ENCODE measurements around the gene SLC25A17. TPM values are rescaled to one million over a fixed set of nuclear protein-coding genes. Genes with fewer than 3 reads are reported as not detected.
A peak's percentile ranks its signal among the peaks of the same experiment; 100 is the strongest.

The SLC25A17 gene
- total and polyA plus RNA-seq, 2 donors from 2014 or later = 15.3 to 23.8 TPM

DNA sequence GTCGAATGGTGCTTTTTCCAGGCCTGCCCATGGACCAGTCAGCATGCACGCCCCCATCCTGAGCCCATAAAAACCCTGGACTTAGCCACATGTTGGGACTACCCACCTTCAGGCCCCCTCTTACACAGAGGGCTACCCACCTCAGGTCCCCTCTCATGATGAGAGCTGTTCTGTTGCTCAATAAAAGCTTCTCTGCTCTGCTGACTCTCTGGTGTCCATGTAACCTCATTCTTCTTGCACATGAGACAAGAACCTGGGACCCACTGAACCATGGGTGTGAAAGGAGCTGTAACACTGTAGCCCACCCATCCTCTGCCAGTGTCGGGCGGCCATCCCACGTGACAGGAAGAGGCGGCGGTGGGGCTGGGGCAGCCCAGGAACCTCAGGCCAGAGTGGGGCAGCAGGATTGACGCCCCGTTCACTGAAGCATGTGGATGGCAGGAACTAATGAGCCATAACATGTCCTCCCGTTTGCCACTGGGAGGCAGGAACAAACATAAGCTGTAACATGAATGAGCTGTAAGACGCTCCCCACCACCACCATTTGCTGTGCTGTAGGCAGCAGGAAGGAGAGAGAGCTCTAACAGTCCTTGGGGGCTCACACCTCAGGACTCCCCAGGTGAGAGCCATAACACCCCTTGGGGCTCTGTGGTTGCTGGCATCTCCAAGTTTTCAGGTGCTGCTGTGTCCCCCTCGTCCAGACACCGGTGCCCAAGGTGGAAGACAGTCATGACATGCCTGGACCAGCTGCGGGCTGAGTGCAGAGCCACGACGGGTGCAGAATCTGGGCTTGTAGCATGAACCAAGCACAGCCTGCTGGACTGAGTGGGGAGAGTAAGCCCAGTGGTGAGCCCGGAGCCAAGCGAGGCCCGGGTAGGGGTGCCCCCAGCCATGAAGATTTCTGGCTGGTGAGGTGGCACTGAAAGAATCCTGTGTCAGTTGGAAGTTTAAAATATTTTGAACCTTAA is 70.5 kb downstream of the SLC25A17 start:
- intact Hi-C loops (cut with DNase I) = no loop called here
- TF ChIP-seq, protein P1, sequence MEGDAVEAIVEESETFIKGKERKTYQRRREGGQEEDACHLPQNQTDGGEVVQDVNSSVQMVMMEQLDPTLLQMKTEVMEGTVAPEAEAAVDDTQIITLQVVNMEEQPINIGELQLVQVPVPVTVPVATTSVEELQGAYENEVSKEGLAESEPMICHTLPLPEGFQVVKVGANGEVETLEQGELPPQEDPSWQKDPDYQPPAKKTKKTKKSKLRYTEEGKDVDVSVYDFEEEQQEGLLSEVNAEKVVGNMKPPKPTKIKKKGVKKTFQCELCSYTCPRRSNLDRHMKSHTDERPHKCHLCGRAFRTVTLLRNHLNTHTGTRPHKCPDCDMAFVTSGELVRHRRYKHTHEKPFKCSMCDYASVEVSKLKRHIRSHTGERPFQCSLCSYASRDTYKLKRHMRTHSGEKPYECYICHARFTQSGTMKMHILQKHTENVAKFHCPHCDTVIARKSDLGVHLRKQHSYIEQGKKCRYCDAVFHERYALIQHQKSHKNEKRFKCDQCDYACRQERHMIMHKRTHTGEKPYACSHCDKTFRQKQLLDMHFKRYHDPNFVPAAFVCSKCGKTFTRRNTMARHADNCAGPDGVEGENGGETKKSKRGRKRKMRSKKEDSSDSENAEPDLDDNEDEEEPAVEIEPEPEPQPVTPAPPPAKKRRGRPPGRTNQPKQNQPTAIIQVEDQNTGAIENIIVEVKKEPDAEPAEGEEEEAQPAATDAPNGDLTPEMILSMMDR (IDR thresholded peaks at IDR 0.05; ENCODE audit: borderline replicate concordance, extremely low read depth, insufficient read depth) = no peak
- Histone ChIP-seq H3K9me3 (ENCODE audit: control insufficient read depth in 2 of 3, insufficient read depth in 1 of 3, low read length in 3 of 3) (peaks cover 0 to 9% (median 0%) of the 10 kb centered on the region in 3 donors), H3K4me3 (ENCODE audit: low read length in 3 of 3) (no peak overlapping the region), H3K27me3 (ENCODE audit: control insufficient read depth, insufficient read depth, low read length) (no peaks in the 10 kb centered on the region), H3K9ac (ENCODE audit: low read length in 3 of 3) (no peak overlapping the region), H3K4me1 (ENCODE audit: control insufficient read depth in 2 of 3, insufficient read depth in 2 of 3, low read depth in 1 of 3, low read length in 3 of 3) (no peaks in the 10 kb centered on the region), H3K36me3 (ENCODE audit: control insufficient read depth in 2 of 3, insufficient read depth in 3 of 3, low read length in 3 of 3) (no peaks in the 10 kb centered on the region), H3K27ac (ENCODE audit: low read depth in 2 of 2, low read length in 2 of 2) (no peak overlapping the region)
- FAIRE-seq = no peak
- DNase-seq = peak in 4 of 5 donors; percentile 74 to 82 (median 76)

DNA sequence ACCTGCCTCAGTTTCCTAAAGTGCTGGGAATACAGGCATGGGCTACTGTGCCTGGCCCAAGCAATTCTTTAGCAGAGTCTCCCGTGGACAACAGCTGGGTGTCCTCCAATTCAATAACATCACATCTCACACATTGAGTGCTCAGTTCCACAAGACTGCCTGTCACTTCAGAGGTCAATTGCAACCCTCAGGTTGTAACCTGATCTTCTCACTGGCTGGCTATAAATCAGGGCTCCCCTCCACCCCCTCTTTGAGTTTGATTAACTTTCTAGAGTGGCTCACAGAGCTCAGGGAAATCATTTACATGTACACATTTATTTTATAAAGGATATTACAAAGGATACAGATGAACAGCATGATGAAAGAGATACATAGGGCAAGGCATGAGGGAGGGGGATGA is 71.8 kb downstream of the SLC25A17 start:
- intact Hi-C loops (cut with DNase I) = no loop called here
- Histone ChIP-seq H3K9me3 (ENCODE audit: control insufficient read depth in 2 of 3, insufficient read depth in 1 of 3, low read length in 3 of 3) (peaks cover 0 to 9% (median 0%) of the 10 kb centered on the region in 3 donors), H3K27me3 (ENCODE audit: control insufficient read depth, insufficient read depth, low read length) (no peaks in the 10 kb centered on the region), H3K4me3 (ENCODE audit: low read length in 3 of 3) (no peak overlapping the region), H3K4me1 (ENCODE audit: control insufficient read depth in 2 of 3, insufficient read depth in 2 of 3, low read depth in 1 of 3, low read length in 3 of 3) (no peaks in the 10 kb centered on the region), H3K36me3 (ENCODE audit: control insufficient read depth in 2 of 3, insufficient read depth in 3 of 3, low read length in 3 of 3) (no peaks in the 10 kb centered on the region), H3K27ac (ENCODE audit: low read depth in 2 of 2, low read length in 2 of 2) (no peak overlapping the region), H3K9ac (ENCODE audit: low read length in 3 of 3) (no peak overlapping the region)
- peak in 4 of 5 donors; percentile 70 to 89 (median 74) for DNase-seq
- FAIRE-seq = no peak
- TF ChIP-seq, protein P1 (IDR thresholded peaks at IDR 0.05; ENCODE audit: borderline replicate concordance, extremely low read depth, insufficient read depth) = no peak

DNA sequence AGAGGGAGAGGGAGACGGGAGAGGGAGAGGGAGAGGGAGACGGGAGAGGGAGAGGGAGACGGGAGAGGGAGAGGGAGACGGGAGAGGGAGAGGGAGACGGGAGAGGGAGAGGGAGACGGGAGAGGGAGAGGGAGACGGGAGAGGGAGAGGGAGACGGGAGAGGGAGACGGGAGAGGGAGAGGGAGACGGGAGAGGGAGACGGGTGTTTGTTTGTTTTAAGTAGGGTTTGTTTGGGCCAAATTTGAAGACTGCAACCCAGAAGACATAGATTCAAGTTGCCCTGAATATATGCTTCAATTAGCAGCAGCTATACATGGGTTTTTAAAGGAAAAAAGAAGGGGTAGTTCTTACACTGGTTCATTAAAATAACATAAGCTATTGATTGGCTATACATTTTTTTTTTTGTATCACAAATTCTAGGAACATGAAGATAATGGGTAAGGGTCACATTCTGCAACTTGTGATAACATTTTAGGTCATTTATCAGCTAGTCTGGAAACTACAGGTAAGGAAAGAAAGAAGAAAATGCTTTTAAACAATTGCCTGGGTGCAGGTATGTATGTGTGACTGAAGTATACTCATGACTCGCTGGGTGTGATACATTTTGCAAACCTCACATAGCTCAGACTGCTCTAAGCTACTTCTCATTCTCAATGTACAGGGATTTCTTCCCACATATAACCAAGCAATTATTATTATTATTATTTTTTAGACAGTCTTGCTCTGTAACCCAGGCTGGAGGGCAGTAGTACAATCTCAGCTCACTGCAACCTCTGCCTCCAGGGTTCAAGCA is 72.5 kb downstream of the SLC25A17 start:
- FAIRE-seq (no peak), DNase-seq (no peak)
- Histone ChIP-seq H3K9me3 (ENCODE audit: control insufficient read depth in 2 of 3, insufficient read depth in 1 of 3, low read length in 3 of 3) (peaks cover 0 to 9% (median 0%) of the 10 kb centered on the region in 3 donors), H3K4me1 (ENCODE audit: control insufficient read depth in 2 of 3, insufficient read depth in 2 of 3, low read depth in 1 of 3, low read length in 3 of 3) (no peaks in the 10 kb centered on the region), H3K9ac (ENCODE audit: low read length in 3 of 3) (no peak overlapping the region), H3K27ac (ENCODE audit: low read depth in 2 of 2, low read length in 2 of 2) (no peak overlapping the region), H3K4me3 (ENCODE audit: low read length in 3 of 3) (no peak overlapping the region), H3K27me3 (ENCODE audit: control insufficient read depth, insufficient read depth, low read length) (no peaks in the 10 kb centered on the region), H3K36me3 (ENCODE audit: control insufficient read depth in 2 of 3, insufficient read depth in 3 of 3, low read length in 3 of 3) (no peaks in the 10 kb centered on the region)
- intact Hi-C loops (cut with DNase I) = no loop called here
- TF ChIP-seq, protein P1 (IDR thresholded peaks at IDR 0.05; ENCODE audit: borderline replicate concordance, extremely low read depth, insufficient read depth) = no peak

All from kidney (tissue), 14 donors.